HG02852 (cell line): Measurements from ENCODE around the gene PRKCA.
"Not testable (repeated sequence)": the region's sequence is repeated elsewhere in the genome, so short reads cannot be mapped to it uniquely, and the experiment has no call there.

Experiments
- ATAC-seq: cut with Tn5 transposase; IDR thresholded peaks from one replicate; pipeline ENCODE4 v1.9.1; 2021; ENCODE audit warnings: mild to moderate bottlenecking, moderate library complexity; ENCODE audit not compliant: unreplicated experiment

PRKCA gene

GRCh38 chr17:66593116-66593515 is 290.7 kb downstream of the PRKCA start:
- ATAC-seq = no peak

- no peak for ATAC-seq
Observed at GRCh38 chr17:66595893-66596292, 293.5 kb downstream of the PRKCA start.

- ATAC-seq = no peak
Observed at GRCh38 chr17:66602659-66603384, 300.4 kb downstream of the PRKCA start.

GRCh38 chr17:66604376-66604775 is 302.0 kb downstream of the PRKCA start:
- no peak for ATAC-seq

- ATAC-seq = no peak
Observed at GRCh38 chr17:66605541-66605940, 303.1 kb downstream of the PRKCA start.

- no peak for ATAC-seq
Observed at GRCh38 chr17:66610361-66611133, 308.1 kb downstream of the PRKCA start.

- ATAC-seq = no peak
Observed at GRCh38 chr17:66611397-66611796, 309.0 kb downstream of the PRKCA start.

- ATAC-seq = no peak
Observed at GRCh38 chr17:66612993-66613392, 310.6 kb downstream of the PRKCA start.

GRCh38 chr17:66614469-66614868 is 312.1 kb downstream of the PRKCA start:
- no peak for ATAC-seq

- ATAC-seq = no peak
Observed at GRCh38 chr17:66619206-66619605, 316.8 kb downstream of the PRKCA start.

- no peak for ATAC-seq
Observed at GRCh38 chr17:66620528-66620927, 318.1 kb downstream of the PRKCA start.

- not testable (repeated sequence) for ATAC-seq
Observed at GRCh38 chr17:66624630-66625029, 322.2 kb downstream of the PRKCA start.

- ATAC-seq = no peak
Observed at GRCh38 chr17:66625311-66625767, 322.9 kb downstream of the PRKCA start.

- ATAC-seq = no peak
Observed at GRCh38 chr17:66627985-66628384, 325.6 kb downstream of the PRKCA start.

- ATAC-seq = no peak
Observed at GRCh38 chr17:66629762-66630161, 327.3 kb downstream of the PRKCA start.

- ATAC-seq = no peak
Observed at GRCh38 chr17:66630379-66630778, 328.0 kb downstream of the PRKCA start.

GRCh38 chr17:66630828-66631472 is 328.5 kb downstream of the PRKCA start:
- no peak for ATAC-seq

GRCh38 chr17:66632731-66633130 is 330.3 kb downstream of the PRKCA start:
- no peak for ATAC-seq

- ATAC-seq = no peak
Observed at GRCh38 chr17:66633317-66633965, 331.0 kb downstream of the PRKCA start.

- no peak for ATAC-seq
Observed at GRCh38 chr17:66634193-66634592, 331.8 kb downstream of the PRKCA start.

- ATAC-seq = no peak
Observed at GRCh38 chr17:66635386-66636045, 333.1 kb downstream of the PRKCA start.
